Measurements from ENCODE around the gene DEPDC5.

Gene DEPDC5

GRCh38 chr22:31925056-31925455 is 171.2 kb downstream of the DEPDC5 start:
- no peaks in the 10 kb centered on the region for H3K9me3 Mint-ChIP-seq
- no peaks in the 10 kb centered on the region for H3K4me1 Mint-ChIP-seq (ENCODE audit: low read depth in 2 of 2)
- DNase-seq (no peak), ATAC-seq (replicated peaks) (no peak)
- H3K27me3 Mint-ChIP-seq: peaks cover 23 to 41% of the 10 kb centered on the region in 2 donors
- H3K4me3 Mint-ChIP-seq: no peak overlapping the region
- no peak overlapping the region for H3K27ac Mint-ChIP-seq
- H3K36me3 Mint-ChIP-seq (ENCODE audit: insufficient read depth): no peaks in the 10 kb centered on the region

GRCh38 chr22:31926024-31926423 is 172.2 kb downstream of the DEPDC5 start:
- DNase-seq: no peak
- peaks cover 18 to 34% of the 10 kb centered on the region in 2 donors for H3K27me3 Mint-ChIP-seq
- no peak overlapping the region for H3K27ac Mint-ChIP-seq
- no peaks in the 10 kb centered on the region for H3K4me1 Mint-ChIP-seq (ENCODE audit: low read depth in 2 of 2)
- no peaks in the 10 kb centered on the region for H3K36me3 Mint-ChIP-seq (ENCODE audit: insufficient read depth)
- no peaks in the 10 kb centered on the region for H3K9me3 Mint-ChIP-seq
- H3K4me3 Mint-ChIP-seq: no peak overlapping the region
- no peak for ATAC-seq (replicated peaks)

- Mint-ChIP-seq H3K27me3 (peaks cover 24 to 43% of the 10 kb centered on the region in 2 donors), H3K27ac (no peak overlapping the region), H3K4me1 (ENCODE audit: low read depth in 2 of 2) (no peaks in the 10 kb centered on the region), H3K9me3 (no peaks in the 10 kb centered on the region), H3K36me3 (ENCODE audit: insufficient read depth) (peaks cover 4% of the 10 kb centered on the region), H3K4me3 (no peak overlapping the region)
- no peak for ATAC-seq (replicated peaks)
- no peak for DNase-seq
These were observed 173.2 kb downstream of the DEPDC5 start for GRCh38 chr22:31926969-31927368.

GRCh38 chr22:31927562-31927961 is 173.7 kb downstream of the DEPDC5 start:
- DNase-seq (no peak), ATAC-seq (replicated peaks) (no peak)
- Mint-ChIP-seq H3K27ac (no peak overlapping the region), H3K4me1 (ENCODE audit: low read depth in 2 of 2) (no peaks in the 10 kb centered on the region), H3K9me3 (no peaks in the 10 kb centered on the region), H3K4me3 (no peak overlapping the region), H3K36me3 (ENCODE audit: insufficient read depth) (peaks cover 7% of the 10 kb centered on the region), H3K27me3 (peaks cover 24 to 43% of the 10 kb centered on the region in 2 donors)

- no peak for ATAC-seq (replicated peaks)
- DNase-seq: no peak
These were observed 175.5 kb downstream of the DEPDC5 start for GRCh38 chr22:31929167-31929930.

GRCh38 chr22:31932863-31933262 is 179.0 kb downstream of the DEPDC5 start:
- peak overlapping the region in 1 of 2 donors; percentile 73 for H3K27ac Mint-ChIP-seq
- H3K27me3 Mint-ChIP-seq: peaks cover 6 to 29% of the 10 kb centered on the region in 2 donors
- ATAC-seq (replicated peaks) (no peak), DNase-seq (no peak)
- H3K4me3 Mint-ChIP-seq: no peak overlapping the region
- H3K9me3 Mint-ChIP-seq: no peaks in the 10 kb centered on the region
- H3K36me3 Mint-ChIP-seq (ENCODE audit: insufficient read depth): peaks cover 7% of the 10 kb centered on the region
- no peaks in the 10 kb centered on the region for H3K4me1 Mint-ChIP-seq (ENCODE audit: low read depth in 2 of 2)

More at GRCh38 chr22:31929167-31929930, 175.5 kb downstream of the DEPDC5 start:
- Mint-ChIP-seq H3K36me3 (ENCODE audit: insufficient read depth) (peaks cover 7% of the 10 kb centered on the region), H3K27me3 (peaks cover 19 to 47% of the 10 kb centered on the region in 2 donors), H3K27ac (no peak overlapping the region), H3K9me3 (no peaks in the 10 kb centered on the region), H3K4me1 (ENCODE audit: low read depth in 2 of 2) (no peaks in the 10 kb centered on the region), H3K4me3 (no peak overlapping the region)

GRCh38 chr22:31933406-31933805 is 179.6 kb downstream of the DEPDC5 start:
- no peaks in the 10 kb centered on the region for H3K9me3 Mint-ChIP-seq
- H3K27me3 Mint-ChIP-seq: peaks cover 6 to 29% of the 10 kb centered on the region in 2 donors
- ATAC-seq (replicated peaks): no peak
- H3K36me3 Mint-ChIP-seq (ENCODE audit: insufficient read depth): peaks cover 7% of the 10 kb centered on the region
- no peak overlapping the region for H3K4me3 Mint-ChIP-seq
- no peak for DNase-seq
- no peaks in the 10 kb centered on the region for H3K4me1 Mint-ChIP-seq (ENCODE audit: low read depth in 2 of 2)
- peak overlapping the region in 1 of 2 donors; percentile 73 for H3K27ac Mint-ChIP-seq

GRCh38 chr22:31933816-31934482 is 180.1 kb downstream of the DEPDC5 start:
- peaks cover 6 to 26% of the 10 kb centered on the region in 2 donors for H3K27me3 Mint-ChIP-seq

GRCh38 chr22:31935961-31936635 is 182.3 kb downstream of the DEPDC5 start:
- Mint-ChIP-seq H3K36me3 (ENCODE audit: insufficient read depth) (peaks cover 7% of the 10 kb centered on the region), H3K4me3 (no peak overlapping the region), H3K27ac (peak overlapping the region in 1 of 2 donors; percentile 35)

More at GRCh38 chr22:31933816-31934482, 180.1 kb downstream of the DEPDC5 start:
- Mint-ChIP-seq H3K9me3 (no peaks in the 10 kb centered on the region), H3K27ac (no peak overlapping the region), H3K36me3 (ENCODE audit: insufficient read depth) (peaks cover 7% of the 10 kb centered on the region), H3K4me1 (ENCODE audit: low read depth in 2 of 2) (no peaks in the 10 kb centered on the region), H3K4me3 (no peak overlapping the region)
- DNase-seq (no peak), ATAC-seq (replicated peaks) (no peak)

GRCh38 chr22:31937341-31937740 is 183.5 kb downstream of the DEPDC5 start:
- Mint-ChIP-seq H3K36me3 (ENCODE audit: insufficient read depth) (no peaks in the 10 kb centered on the region), H3K9me3 (no peaks in the 10 kb centered on the region), H3K4me1 (ENCODE audit: low read depth in 2 of 2) (peaks cover 0 to 2% of the 10 kb centered on the region in 2 donors), H3K27ac (no peak overlapping the region), H3K4me3 (no peak overlapping the region), H3K27me3 (peaks cover 0 to 10% of the 10 kb centered on the region in 2 donors)
- no peak for DNase-seq
- ATAC-seq (replicated peaks): no peak

More at GRCh38 chr22:31935961-31936635, 182.3 kb downstream of the DEPDC5 start:
- Mint-ChIP-seq H3K27me3 (peaks cover 6 to 22% of the 10 kb centered on the region in 2 donors), H3K9me3 (no peaks in the 10 kb centered on the region), H3K4me1 (ENCODE audit: low read depth in 2 of 2) (no peaks in the 10 kb centered on the region)
- ATAC-seq (replicated peaks) (no peak), DNase-seq (no peak)

GRCh38 chr22:31938296-31938695 is 184.5 kb downstream of the DEPDC5 start:
- DNase-seq: no peak
- Mint-ChIP-seq H3K36me3 (ENCODE audit: insufficient read depth) (no peaks in the 10 kb centered on the region), H3K27ac (no peak overlapping the region), H3K27me3 (peaks cover 0 to 7% of the 10 kb centered on the region in 2 donors), H3K4me3 (no peak overlapping the region), H3K4me1 (ENCODE audit: low read depth in 2 of 2) (peaks cover 0 to 2% of the 10 kb centered on the region in 2 donors), H3K9me3 (no peaks in the 10 kb centered on the region)
- ATAC-seq (replicated peaks): no peak

GRCh38 chr22:31940506-31940905 is 186.7 kb downstream of the DEPDC5 start:
- Mint-ChIP-seq H3K27me3 (no peaks in the 10 kb centered on the region), H3K27ac (no peak overlapping the region), H3K36me3 (ENCODE audit: insufficient read depth) (peaks cover 6% of the 10 kb centered on the region), H3K4me3 (no peak overlapping the region), H3K9me3 (no peaks in the 10 kb centered on the region), H3K4me1 (ENCODE audit: low read depth in 2 of 2) (peaks cover 0 to 2% of the 10 kb centered on the region in 2 donors)
- no peak for ATAC-seq (replicated peaks)
- DNase-seq: no peak

- no peaks in the 10 kb centered on the region for H3K27me3 Mint-ChIP-seq
- H3K36me3 Mint-ChIP-seq (ENCODE audit: insufficient read depth): peaks cover 7% of the 10 kb centered on the region
- H3K4me3 Mint-ChIP-seq: peak overlapping the region in 1 of 2 donors; percentile 39
- H3K9me3 Mint-ChIP-seq: no peaks in the 10 kb centered on the region
- peaks cover 2 to 4% of the 10 kb centered on the region in 2 donors for H3K4me1 Mint-ChIP-seq (ENCODE audit: low read depth in 2 of 2)
- H3K27ac Mint-ChIP-seq: no peak overlapping the region
- ATAC-seq (replicated peaks) (no peak), DNase-seq (no peak)
These were observed 188.3 kb downstream of the DEPDC5 start for GRCh38 chr22:31942091-31942490.
